Measurements from ENCODE around the gene GOLGA6L9. TPM values are rescaled to one million over a fixed set of nuclear protein-coding genes. Genes with fewer than 3 reads are reported as not detected.
"Not testable (repeated sequence)": the region's sequence is repeated elsewhere in the genome, so short reads cannot be mapped to it uniquely, and the experiment has no call there.

GOLGA6L9 gene
- total RNA-seq, 1 experiment from 2014 or later: 5.6 TPM

GRCh38 chr15:82411595-82411994 is 18.0 kb upstream of the GOLGA6L9 start:
- H2AFZ ChIP-seq (ENCODE audit: low read length); H3F3A ChIP-seq (ENCODE audit: low read length, unreplicated experiment); CTCF ChIA-PET; H3K9me3 ChIP-seq (ENCODE audit: low read length); H3K4me3 ChIP-seq (ENCODE audit: low read length); ATAC-seq; DNase-seq; H4K20me1 ChIP-seq (ENCODE audit: low read length); BruUV-seq (replicated peaks); H3K4me2 ChIP-seq (ENCODE audit: low read length); POLR2A ChIA-PET (ENCODE audit: unreplicated experiment); H3K36me3 ChIP-seq (ENCODE audit: low read depth, low read length); intact Hi-C loops (cut with micrococcal nuclease); H3K4me1 ChIP-seq (ENCODE audit: insufficient read depth, low read length); H3K9me2 ChIP-seq (replicated peaks; ENCODE audit: low read length); H3K79me2 ChIP-seq (ENCODE audit: low read length); H3K27me3 ChIP-seq (ENCODE audit: low read length); H3K9ac ChIP-seq (ENCODE audit: low read length); H3K27ac ChIP-seq (ENCODE audit: low read length): not testable (repeated sequence)

DNA sequence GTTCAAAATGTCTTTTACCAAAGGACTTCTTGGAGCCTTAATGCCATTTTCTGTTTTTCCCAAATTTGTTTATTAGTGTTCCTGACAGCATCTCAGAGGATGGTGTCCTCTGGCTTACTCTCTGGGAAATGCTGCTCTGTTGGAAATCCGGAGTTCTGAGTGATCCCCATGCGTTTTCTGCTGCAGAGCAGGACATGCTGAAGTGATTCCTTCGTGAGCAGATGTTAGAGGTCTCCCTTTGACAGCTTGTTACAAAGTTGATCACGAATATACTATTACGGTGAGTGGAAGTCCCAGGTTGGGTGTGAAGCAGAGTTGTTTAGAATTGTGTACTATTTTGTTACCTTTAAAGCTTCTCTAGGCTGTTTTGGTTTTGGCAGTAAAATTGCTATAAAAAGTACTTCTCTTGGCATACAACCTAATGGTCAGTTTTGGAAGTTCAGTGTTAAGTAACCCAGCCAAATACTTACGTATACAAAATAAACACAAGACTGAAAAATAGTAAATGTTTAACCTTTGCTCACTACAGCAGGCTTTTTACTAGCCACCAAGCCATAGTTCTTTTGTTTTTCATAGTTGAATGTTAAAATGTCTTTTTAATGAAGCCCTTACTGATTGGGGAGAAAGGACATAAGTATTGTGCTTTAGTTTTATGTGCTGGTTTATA is 15.0 kb upstream of the GOLGA6L9 start:
- peak; percentile 3 for DNase-seq
- BruUV-seq (replicated peaks); H2AFZ ChIP-seq (ENCODE audit: low read length); POLR2A ChIA-PET (ENCODE audit: unreplicated experiment); H3K27me3 ChIP-seq (ENCODE audit: low read length); intact Hi-C loops (cut with micrococcal nuclease); H3K4me2 ChIP-seq (ENCODE audit: low read length); CTCF ChIA-PET; H3K4me3 ChIP-seq (ENCODE audit: low read length); H4K20me1 ChIP-seq (ENCODE audit: low read length); H3K27ac ChIP-seq (ENCODE audit: low read length); H3K9ac ChIP-seq (ENCODE audit: low read length); H3K4me1 ChIP-seq (ENCODE audit: insufficient read depth, low read length); H3K9me2 ChIP-seq (replicated peaks; ENCODE audit: low read length); H3F3A ChIP-seq (ENCODE audit: low read length, unreplicated experiment); H3K79me2 ChIP-seq (ENCODE audit: low read length); H3K9me3 ChIP-seq (ENCODE audit: low read length); H3K36me3 ChIP-seq (ENCODE audit: low read depth, low read length): not testable (repeated sequence)
- ATAC-seq: peak; percentile 64

DNA sequence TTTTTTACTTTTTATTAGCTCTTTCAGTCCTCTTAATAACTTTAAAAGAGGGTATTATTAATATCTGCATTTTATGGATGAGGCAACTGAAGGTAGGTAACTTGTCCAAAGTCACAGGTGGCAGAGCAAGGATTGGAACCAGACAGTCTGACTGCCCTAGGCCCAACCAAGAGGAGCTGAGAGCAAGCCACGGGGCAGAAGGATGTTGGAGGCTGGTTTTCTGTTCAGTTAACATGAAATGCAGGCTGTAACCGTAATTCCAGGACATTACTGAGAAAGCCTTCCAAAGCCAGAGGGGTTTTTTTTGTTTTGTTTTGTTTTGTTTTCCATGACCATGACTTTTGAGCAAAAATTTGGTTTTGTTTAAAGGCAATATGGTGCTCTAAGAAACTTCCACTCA is 9.1 kb upstream of the GOLGA6L9 start:
- H3K4me3 ChIP-seq (ENCODE audit: low read length); ATAC-seq; H3K36me3 ChIP-seq (ENCODE audit: low read depth, low read length); DNase-seq; H3K27me3 ChIP-seq (ENCODE audit: low read length); POLR2A ChIA-PET (ENCODE audit: unreplicated experiment); H3K79me2 ChIP-seq (ENCODE audit: low read length); H3K4me2 ChIP-seq (ENCODE audit: low read length); CTCF ChIA-PET; H4K20me1 ChIP-seq (ENCODE audit: low read length); H3K9me3 ChIP-seq (ENCODE audit: low read length); H3F3A ChIP-seq (ENCODE audit: low read length, unreplicated experiment); H2AFZ ChIP-seq (ENCODE audit: low read length); BruUV-seq (replicated peaks); H3K27ac ChIP-seq (ENCODE audit: low read length); H3K9ac ChIP-seq (ENCODE audit: low read length); H3K9me2 ChIP-seq (replicated peaks; ENCODE audit: low read length); H3K4me1 ChIP-seq (ENCODE audit: insufficient read depth, low read length); intact Hi-C loops (cut with micrococcal nuclease): not testable (repeated sequence)

DNA sequence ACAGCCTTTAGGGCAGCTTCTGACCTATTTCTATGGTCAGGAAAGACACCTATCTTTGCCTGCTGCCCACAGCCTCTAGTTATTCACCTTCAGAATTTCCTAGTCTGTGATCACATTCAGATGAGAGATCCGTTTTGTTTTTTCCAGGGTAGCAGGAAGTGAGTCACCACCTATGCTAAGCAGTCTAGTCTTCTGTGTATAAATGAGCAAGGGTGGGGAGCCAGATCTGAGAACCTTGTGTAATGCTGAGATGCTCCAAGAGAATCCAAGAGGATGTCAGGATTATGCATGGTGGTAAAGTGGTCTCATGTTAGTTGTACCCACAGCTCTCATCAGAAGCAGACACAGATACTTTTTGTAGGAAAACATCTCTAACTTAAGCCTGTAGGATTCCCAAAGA is 8.7 kb upstream of the GOLGA6L9 start:
- H3K36me3 ChIP-seq (ENCODE audit: low read depth, low read length); H2AFZ ChIP-seq (ENCODE audit: low read length); H3K9me3 ChIP-seq (ENCODE audit: low read length); intact Hi-C loops (cut with micrococcal nuclease); H3K9ac ChIP-seq (ENCODE audit: low read length); POLR2A ChIA-PET (ENCODE audit: unreplicated experiment); H3K9me2 ChIP-seq (replicated peaks; ENCODE audit: low read length); H3K27me3 ChIP-seq (ENCODE audit: low read length); H3K4me3 ChIP-seq (ENCODE audit: low read length); H4K20me1 ChIP-seq (ENCODE audit: low read length); H3K27ac ChIP-seq (ENCODE audit: low read length); H3K4me2 ChIP-seq (ENCODE audit: low read length); H3K4me1 ChIP-seq (ENCODE audit: insufficient read depth, low read length); DNase-seq; H3F3A ChIP-seq (ENCODE audit: low read length, unreplicated experiment); H3K79me2 ChIP-seq (ENCODE audit: low read length); CTCF ChIA-PET; BruUV-seq (replicated peaks): not testable (repeated sequence)
- peak; percentile 66 for ATAC-seq

- H3K36me3 ChIP-seq (ENCODE audit: low read depth, low read length); ATAC-seq; H4K20me1 ChIP-seq (ENCODE audit: low read length); H3K9me2 ChIP-seq (replicated peaks; ENCODE audit: low read length); H3K27me3 ChIP-seq (ENCODE audit: low read length); H3F3A ChIP-seq (ENCODE audit: low read length, unreplicated experiment); H3K9me3 ChIP-seq (ENCODE audit: low read length); intact Hi-C loops (cut with micrococcal nuclease); H2AFZ ChIP-seq (ENCODE audit: low read length); H3K4me2 ChIP-seq (ENCODE audit: low read length); H3K27ac ChIP-seq (ENCODE audit: low read length); H3K79me2 ChIP-seq (ENCODE audit: low read length); CTCF ChIA-PET; BruUV-seq (replicated peaks); DNase-seq; POLR2A ChIA-PET (ENCODE audit: unreplicated experiment); H3K4me1 ChIP-seq (ENCODE audit: insufficient read depth, low read length); H3K4me3 ChIP-seq (ENCODE audit: low read length); H3K9ac ChIP-seq (ENCODE audit: low read length): not testable (repeated sequence)
Observed at GRCh38 chr15:82427117-82427516, 2.5 kb upstream of the GOLGA6L9 start.

GRCh38 chr15:82445420-82445819 is 15.8 kb downstream of the GOLGA6L9 start:
- H3K27ac ChIP-seq (ENCODE audit: low read length); H3K9ac ChIP-seq (ENCODE audit: low read length); ATAC-seq; CTCF ChIA-PET; H3F3A ChIP-seq (ENCODE audit: low read length, unreplicated experiment); DNase-seq; H3K27me3 ChIP-seq (ENCODE audit: low read length); POLR2A ChIA-PET (ENCODE audit: unreplicated experiment); H3K4me1 ChIP-seq (ENCODE audit: insufficient read depth, low read length); H3K9me2 ChIP-seq (replicated peaks; ENCODE audit: low read length); H3K9me3 ChIP-seq (ENCODE audit: low read length); H4K20me1 ChIP-seq (ENCODE audit: low read length); intact Hi-C loops (cut with micrococcal nuclease); H3K36me3 ChIP-seq (ENCODE audit: low read depth, low read length); H3K79me2 ChIP-seq (ENCODE audit: low read length); BruUV-seq (replicated peaks): not testable (repeated sequence)
- Histone ChIP-seq H3K4me2 (ENCODE audit: low read length) (peak overlapping the region; percentile 66; the same call in 1 of the 2 replicates), H3K4me3 (ENCODE audit: low read length) (peak overlapping the region; percentile 54; the same call in 1 of the 2 replicates), H2AFZ (ENCODE audit: low read length) (peak overlapping the region; percentile 61; the same call in 1 of the 2 replicates)

GRCh38 chr15:82457336-82457735 is 27.7 kb downstream of the GOLGA6L9 start:
- H3K79me2 ChIP-seq (ENCODE audit: low read length); H3K4me3 ChIP-seq (ENCODE audit: low read length); DNase-seq; H3K9me2 ChIP-seq (replicated peaks; ENCODE audit: low read length); H4K20me1 ChIP-seq (ENCODE audit: low read length); H3K27ac ChIP-seq (ENCODE audit: low read length); H3K36me3 ChIP-seq (ENCODE audit: low read depth, low read length); H3F3A ChIP-seq (ENCODE audit: low read length, unreplicated experiment); POLR2A ChIA-PET (ENCODE audit: unreplicated experiment); CTCF ChIA-PET; H3K4me2 ChIP-seq (ENCODE audit: low read length); BruUV-seq (replicated peaks); H3K9ac ChIP-seq (ENCODE audit: low read length); ATAC-seq; H3K4me1 ChIP-seq (ENCODE audit: insufficient read depth, low read length); H3K9me3 ChIP-seq (ENCODE audit: low read length); H3K27me3 ChIP-seq (ENCODE audit: low read length); H2AFZ ChIP-seq (ENCODE audit: low read length); intact Hi-C loops (cut with micrococcal nuclease): not testable (repeated sequence)
